Subcutaneous adipose tissue (tissue), 4 donors: ENCODE measurements around the gene PLA1A. TPM values are rescaled to one million over a fixed set of nuclear protein-coding genes. Genes with fewer than 3 reads are reported as not detected.

Experiments
- CTCF ChIP-seq: fragments of 450-650 bp; IDR thresholded peaks from one replicate; pipeline ENCODE4 v1.5.1; 2016; ENCODE audit warnings: low read depth, mild to moderate bottlenecking, control low read depth, antibody characterized with exemption, moderate library complexity
- total RNA-seq, 4 donors: library from RNA; depleted of rRNA; stranded (reverse); fragments of >200 nt; gene quantifications; one replicate each; pipeline ENCODE4 v1.1.0, GENCODE V29; 2016

The PLA1A gene
- total RNA-seq, 4 donors from 2014 or later: 1.4 to 8.9 (median 2.4) TPM

GRCh38 chr3:119635719-119636118 lies 38.0 kb downstream of the PLA1A start:
- TF ChIP-seq CTCF: no peak

DNA sequence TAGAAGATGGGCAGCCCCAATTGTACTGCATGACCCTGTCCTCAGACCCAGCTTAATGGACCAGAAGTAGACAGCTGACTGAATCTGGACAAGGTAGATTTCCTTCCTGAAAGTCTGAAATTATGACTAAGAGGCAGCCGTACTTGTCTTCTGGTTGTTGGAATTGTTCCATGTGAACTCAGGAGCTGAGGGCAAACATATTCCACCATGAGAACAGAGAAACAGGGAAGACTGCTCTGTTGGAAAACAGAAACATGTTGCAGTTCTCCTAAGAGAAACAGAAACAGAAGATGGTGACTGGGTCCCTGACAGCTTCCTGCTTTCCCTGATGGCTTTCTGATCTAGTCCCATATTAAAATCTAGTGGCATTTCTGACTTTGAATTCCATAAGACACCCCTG lies 38.6 kb downstream of the PLA1A start:
- no peak for TF ChIP-seq CTCF

DNA sequence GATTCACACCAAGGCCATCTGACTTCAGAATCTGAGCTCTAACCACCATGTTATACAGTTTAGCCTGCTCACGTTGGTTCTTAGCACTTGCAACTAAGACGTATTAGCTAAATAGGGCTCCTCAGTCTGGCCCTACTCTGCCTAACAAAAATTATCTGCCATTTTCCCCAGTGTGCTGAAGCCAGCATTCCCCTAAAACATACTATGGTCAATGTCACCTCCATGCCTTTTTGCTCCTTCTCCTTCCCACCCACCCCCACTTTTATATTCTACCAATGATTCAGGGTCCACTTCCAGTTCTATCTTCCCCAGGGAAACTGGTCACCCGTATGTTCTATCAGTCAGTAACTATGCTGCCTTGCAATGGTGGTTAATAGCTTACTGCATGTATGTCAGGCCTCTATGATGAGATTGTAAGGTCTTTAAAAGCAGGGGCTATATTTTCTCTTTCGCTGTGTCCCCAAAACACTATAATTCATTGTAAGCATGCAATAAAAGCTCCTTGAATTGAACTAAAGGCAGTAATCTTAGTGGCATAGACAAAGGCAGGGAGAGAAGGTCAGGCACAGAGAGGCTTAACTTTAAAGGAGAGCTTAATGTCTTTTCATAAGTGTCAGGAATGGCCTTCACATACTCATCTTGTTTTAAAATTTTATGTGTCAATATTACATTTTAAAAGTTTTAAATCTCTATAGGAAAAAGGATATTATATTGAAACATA lies 39.4 kb downstream of the PLA1A start:
- no peak for TF ChIP-seq CTCF

- TF ChIP-seq CTCF: no peak
Measured at GRCh38 chr3:119637679-119638477, 40.2 kb downstream of the PLA1A start.

GRCh38 chr3:119639494-119640350 lies 42.0 kb downstream of the PLA1A start:
- no peak for TF ChIP-seq CTCF

DNA sequence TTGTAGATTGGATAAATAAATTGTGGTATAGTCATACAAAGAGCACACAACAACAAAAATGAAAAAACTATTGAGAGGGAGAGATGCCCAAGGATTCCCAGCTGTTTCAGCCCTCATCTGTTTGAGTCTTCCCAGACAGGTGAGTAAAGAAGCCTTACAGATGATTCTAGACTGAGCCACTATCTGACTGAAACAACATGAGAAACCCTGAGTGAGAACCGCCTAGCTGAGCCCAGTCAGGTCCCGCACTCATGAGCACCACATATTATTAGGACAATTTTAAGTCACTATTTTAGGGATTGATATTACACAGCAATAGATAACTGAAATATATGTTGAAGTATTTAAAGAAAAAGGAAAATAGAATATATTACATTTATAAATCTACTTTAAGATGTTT lies 43.7 kb downstream of the PLA1A start:
- no peak for TF ChIP-seq CTCF
